Activated CD8-positive, alpha-beta T cell treated with anti-CD3 and anti-CD28 coated beads for 36 hours (primary cell): ENCODE data around the gene PPM1D. TPM values are rescaled to one million over a fixed set of nuclear protein-coding genes. Genes with fewer than 3 reads are reported as not detected.
"Not testable (repeated sequence)": the region's sequence is repeated elsewhere in the genome, so short reads cannot be mapped to it uniquely, and the experiment has no call there.

Experiments
- ATAC-seq: fragments of 200-7000 bp; cut with Tn5 transposase; one replicate; pipeline ENCODE4 v1.10.0; 2021; ENCODE audit warnings: mild to moderate bottlenecking, moderate library complexity
- CTCF ChIA-PET: fragments of 350-600 bp; sonication (Branson Sonifier 250); formaldehyde crosslinking; loops from one replicate; lab custom pipeline; 2021; ENCODE audit warnings: antibody characterized with exemption; lab: Charles Lee
- POLR2A ChIA-PET: fragments of 350-600 bp; sonication (Branson Sonifier 250); formaldehyde crosslinking; loops from one replicate; lab custom pipeline; 2021; ENCODE audit warnings: antibody characterized with exemption; lab: Charles Lee
- DNase-seq: peaks from one replicate; pipeline ENCODE4 v3.0.0-alpha.2; 2020
- H3K27ac Mint-ChIP-seq: one replicate; pipeline ENCODE4 v1.8.0; 2021; ENCODE audit warnings: mild to moderate bottlenecking, mixed read lengths
- H3K27me3 Mint-ChIP-seq: one replicate; pipeline ENCODE4 v1.8.0; 2021; ENCODE audit warnings: mixed read lengths
- H3K36me3 Mint-ChIP-seq: one replicate; pipeline ENCODE4 v1.8.0; 2021; ENCODE audit warnings: low read depth, mixed read lengths
- H3K4me1 Mint-ChIP-seq: one replicate; pipeline ENCODE4 v1.8.0; 2021; ENCODE audit warnings: low read depth, mixed read lengths
- H3K4me3 Mint-ChIP-seq: one replicate; pipeline ENCODE4 v1.8.0; 2021; ENCODE audit warnings: mild to moderate bottlenecking, moderate library complexity, mixed read lengths
- H3K9me3 Mint-ChIP-seq: one replicate; pipeline ENCODE4 v1.8.0; 2021; ENCODE audit warnings: mixed read lengths
- CTCF ChIP-seq: fragments of 200-600 bp; IDR thresholded peaks from one replicate; pipeline ENCODE4 v1.8.0; 2022; ENCODE audit warnings: antibody characterized with exemption, mild to moderate bottlenecking
- intact Hi-C: fragments of 100-400 bp; cut with micrococcal nuclease; formaldehyde crosslinking; loops from one replicate; pipeline ENCODE4 v1.10.0; 2022
- total RNA-seq, 2 experiments: library from RNA; stranded (reverse); gene quantifications; one replicate each; pipeline ENCODE4 v1.2.3, GENCODE V29; 2021

Gene PPM1D
- total RNA-seq, 2 experiments from 2014 or later = 11.6 to 12.3 TPM

- no peak for TF ChIP-seq CTCF
- Mint-ChIP-seq H3K36me3 (peaks cover 6% of the 10 kb centered on the region), H3K27me3 (no peaks in the 10 kb centered on the region), H3K4me1 (peaks cover 22% of the 10 kb centered on the region), H3K9me3 (no peaks in the 10 kb centered on the region), H3K4me3 (no peak overlapping the region), H3K27ac (no peak overlapping the region)
- no peak for DNase-seq
- intact Hi-C loops = no loop called here
- ChIA-PET CTCF (interaction anchor here (0.6 to 1.6 kb wide), 3 partner anchors 16 to 575 kb away, joined by 3 to 5 read pairs (median 4); no protein-coding TSS in a partner anchor), POLR2A (no interaction called here)
- ATAC-seq = no peak
Measured at GRCh38 chr17:60656499-60656898, 56.5 kb downstream of the PPM1D start.

GRCh38 chr17:60659156-60659555, 59.2 kb downstream of the PPM1D start:
- no peak for TF ChIP-seq CTCF
- no peak overlapping the region for H3K4me3 Mint-ChIP-seq
- CTCF ChIA-PET = interaction anchor here (0.6 to 0.7 kb wide), 2 partner anchors 21 to 26 kb away, joined by 3 to 4 read pairs; no protein-coding TSS in a partner anchor
- intact Hi-C loops = no loop called here
- no peaks in the 10 kb centered on the region for H3K9me3 Mint-ChIP-seq
- POLR2A ChIA-PET = no interaction called here
- no peak overlapping the region for H3K27ac Mint-ChIP-seq
- ATAC-seq = no peak
- H3K36me3 Mint-ChIP-seq = peaks cover 4% of the 10 kb centered on the region
- no peak for DNase-seq
- peaks cover 3% of the 10 kb centered on the region for H3K4me1 Mint-ChIP-seq
- no peaks in the 10 kb centered on the region for H3K27me3 Mint-ChIP-seq

- ChIA-PET CTCF (interaction anchor here (1.3 kb wide), 1 partner anchor 22 kb away, joined by 3 read pairs; no protein-coding TSS in a partner anchor), POLR2A (no interaction called here)
- H3K9me3 Mint-ChIP-seq = no peaks in the 10 kb centered on the region
Measured at GRCh38 chr17:60661489-60661888, 61.5 kb downstream of the PPM1D start.

GRCh38 chr17:60664022-60664421, 64.0 kb downstream of the PPM1D start:
- no peak for TF ChIP-seq CTCF
- no peak for DNase-seq
- ChIA-PET POLR2A (no interaction called here), CTCF (interaction anchor here (1.3 kb wide), 1 partner anchor 25 kb away, joined by 3 read pairs; no protein-coding TSS in a partner anchor)
- no peak for ATAC-seq
- H3K27ac Mint-ChIP-seq = no peak overlapping the region
- no peaks in the 10 kb centered on the region for H3K27me3 Mint-ChIP-seq
- H3K4me1 Mint-ChIP-seq = no peaks in the 10 kb centered on the region
- intact Hi-C loops = no loop called here
- no peak overlapping the region for H3K4me3 Mint-ChIP-seq
- H3K36me3 Mint-ChIP-seq = peaks cover 5% of the 10 kb centered on the region
- H3K9me3 Mint-ChIP-seq = no peaks in the 10 kb centered on the region

More at GRCh38 chr17:60661489-60661888, 61.5 kb downstream of the PPM1D start:
- H3K4me3 Mint-ChIP-seq = no peak overlapping the region
- intact Hi-C loops = no loop called here
- ATAC-seq = no peak
- H3K27ac Mint-ChIP-seq = no peak overlapping the region
- no peaks in the 10 kb centered on the region for H3K27me3 Mint-ChIP-seq
- H3K36me3 Mint-ChIP-seq = peaks cover 8% of the 10 kb centered on the region
- no peak for TF ChIP-seq CTCF
- DNase-seq = no peak
- no peaks in the 10 kb centered on the region for H3K4me1 Mint-ChIP-seq

- DNase-seq = no peak
- ATAC-seq = no peak
- intact Hi-C loops = no loop called here
- Mint-ChIP-seq H3K9me3 (no peaks in the 10 kb centered on the region), H3K4me1 (no peaks in the 10 kb centered on the region), H3K27me3 (no peaks in the 10 kb centered on the region), H3K27ac (no peak overlapping the region), H3K36me3 (peaks cover 5% of the 10 kb centered on the region), H3K4me3 (no peak overlapping the region)
- CTCF ChIA-PET = no interaction called here
- POLR2A ChIA-PET = no interaction called here
- no peak for TF ChIP-seq CTCF
Measured at GRCh38 chr17:60665602-60666001, 65.6 kb downstream of the PPM1D start.

GRCh38 chr17:60668741-60669140, 68.7 kb downstream of the PPM1D start:
- POLR2A ChIA-PET, H3K36me3 Mint-ChIP-seq, H3K27me3 Mint-ChIP-seq, H3K4me1 Mint-ChIP-seq, DNase-seq, ATAC-seq, intact Hi-C loops, H3K9me3 Mint-ChIP-seq, H3K27ac Mint-ChIP-seq, H3K4me3 Mint-ChIP-seq: not testable (repeated sequence)
- CTCF ChIA-PET = interaction anchor here (1.0 kb wide), 1 partner anchor 30 kb away, joined by 3 read pairs; no protein-coding TSS in a partner anchor
